GM21786 (cell line): ENCODE measurements around the gene AKAP13.

Source experiments
- ATAC-seq: cut with Tn5 transposase; IDR thresholded peaks from one replicate; pipeline ENCODE4 v1.9.1; 2021; ENCODE audit not compliant: unreplicated experiment

The AKAP13 gene

DNA sequence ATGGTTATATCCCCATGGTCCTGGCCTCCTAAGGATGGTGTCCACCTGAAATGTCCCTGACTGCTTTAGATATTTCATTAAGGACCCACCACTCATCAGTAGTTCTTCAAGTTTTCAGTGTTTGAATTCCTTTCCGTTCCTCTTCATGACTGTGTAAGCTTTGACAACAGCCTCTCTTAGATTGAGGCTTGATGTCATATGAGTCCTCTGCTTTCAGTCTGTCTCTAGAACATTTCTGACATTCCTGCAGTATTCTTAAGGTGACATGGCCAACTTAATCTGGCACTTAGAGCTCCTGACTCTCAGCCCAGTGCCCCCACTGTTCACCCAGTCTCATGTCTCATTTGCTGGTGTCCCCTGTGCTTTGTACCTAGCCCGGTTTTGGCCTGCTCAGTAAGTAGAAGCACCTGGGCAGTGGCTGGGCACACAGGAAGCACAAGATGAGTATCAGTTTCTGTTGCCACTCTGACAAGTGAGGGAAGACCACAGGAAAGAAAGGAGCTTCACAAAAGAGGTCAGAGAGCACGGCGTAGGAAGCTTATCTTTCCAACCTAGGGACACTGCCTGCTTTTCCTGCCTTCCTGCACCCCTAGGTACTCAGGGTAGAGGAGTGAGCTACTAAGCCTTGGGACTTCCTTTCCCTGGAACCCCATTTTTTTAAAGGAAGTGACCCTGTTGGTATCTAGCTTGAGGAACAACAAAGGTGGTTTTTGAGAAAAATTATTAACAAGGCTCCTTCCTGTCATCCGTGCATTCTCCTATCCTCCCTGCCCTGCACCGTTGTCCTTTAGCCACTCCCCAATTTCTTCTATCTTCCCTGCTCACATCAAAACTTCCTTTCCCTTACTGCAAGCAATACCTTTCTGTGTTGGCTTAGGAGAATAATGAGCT is 311.2 kb downstream of the AKAP13 start:
- peak; percentile 42 for ATAC-seq

- no peak for ATAC-seq
These were observed 311.9 kb downstream of the AKAP13 start for GRCh38 chr15:85692321-85692720.

DNA sequence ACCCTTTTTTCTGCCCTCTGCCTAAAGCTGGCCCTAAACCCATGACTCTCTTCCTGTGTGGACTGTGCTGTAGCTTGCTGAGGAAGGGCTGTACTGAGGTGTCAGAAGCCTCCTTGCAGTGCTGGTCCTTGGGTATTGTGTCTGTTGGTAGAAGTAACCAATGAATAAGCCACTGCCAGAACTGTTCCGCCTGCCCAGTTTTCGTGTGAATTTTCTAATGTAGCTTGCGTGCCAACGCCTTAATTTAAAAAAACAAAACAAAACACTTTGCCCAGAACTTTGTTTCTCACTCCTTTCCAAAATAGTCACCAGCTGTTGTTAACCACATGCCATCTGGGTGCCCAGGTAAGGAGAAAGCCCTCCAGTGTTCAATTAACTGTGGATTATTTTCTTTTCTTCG is 312.5 kb downstream of the AKAP13 start:
- ATAC-seq = peak; percentile 47

GRCh38 chr15:85693277-85693676 is 312.9 kb downstream of the AKAP13 start:
- no peak for ATAC-seq

- ATAC-seq = no peak
These were observed 313.7 kb downstream of the AKAP13 start for GRCh38 chr15:85694091-85694490.

DNA sequence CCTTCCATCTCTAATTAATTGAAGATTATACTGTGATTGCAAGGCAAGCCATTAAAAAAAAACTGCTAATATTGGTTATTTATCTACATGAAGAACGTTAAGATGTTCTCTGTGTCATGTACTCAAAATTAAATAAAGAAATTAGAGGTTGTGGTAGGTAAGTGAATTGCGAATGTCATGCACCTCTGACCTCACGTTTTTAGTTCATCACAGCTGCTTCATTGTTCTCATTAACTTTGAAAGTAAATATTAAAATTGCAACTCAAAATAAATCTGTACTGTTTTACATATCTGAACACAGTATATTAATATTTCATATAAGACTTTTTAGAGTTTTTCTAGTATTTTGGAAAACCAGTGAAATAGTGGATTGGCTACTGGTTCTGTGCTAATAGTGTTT is 320.4 kb downstream of the AKAP13 start:
- no peak for ATAC-seq

DNA sequence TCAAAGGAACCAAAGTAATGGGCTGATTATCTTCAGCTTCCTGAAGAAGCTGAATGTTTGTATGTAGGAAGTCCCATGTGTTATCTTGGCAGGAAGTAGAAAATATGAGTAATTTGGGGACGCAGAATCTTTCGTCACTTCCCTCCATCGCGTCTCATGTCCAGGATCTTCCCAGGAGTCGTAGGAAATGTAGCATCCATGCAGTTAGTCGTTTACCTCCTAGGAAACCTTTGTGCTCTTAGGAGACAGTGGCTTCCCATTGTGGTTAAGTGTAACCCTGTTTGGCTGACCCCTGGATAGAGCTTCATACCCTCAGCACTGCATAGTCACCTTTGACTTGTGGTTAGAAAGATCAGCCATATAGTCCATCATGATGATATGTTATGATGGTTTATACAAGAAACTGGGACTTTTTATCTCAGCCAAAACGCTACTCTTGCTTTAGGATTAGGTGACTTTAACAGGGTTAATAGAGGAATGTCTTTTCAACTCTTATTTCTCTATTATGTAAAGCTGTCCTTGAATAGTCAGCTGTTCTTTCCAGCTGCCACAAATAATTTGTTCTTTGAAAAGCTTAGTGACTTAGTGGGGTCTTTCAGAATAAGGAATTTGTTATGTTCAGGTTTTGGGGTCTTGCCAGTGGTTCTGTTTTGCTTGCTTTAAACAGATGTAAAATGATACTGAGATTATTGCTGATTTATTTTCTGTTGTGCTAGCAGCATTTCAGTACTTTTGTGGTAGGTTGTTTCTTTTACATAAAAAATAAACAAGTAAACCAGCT is 322.1 kb downstream of the AKAP13 start:
- no peak for ATAC-seq

DNA sequence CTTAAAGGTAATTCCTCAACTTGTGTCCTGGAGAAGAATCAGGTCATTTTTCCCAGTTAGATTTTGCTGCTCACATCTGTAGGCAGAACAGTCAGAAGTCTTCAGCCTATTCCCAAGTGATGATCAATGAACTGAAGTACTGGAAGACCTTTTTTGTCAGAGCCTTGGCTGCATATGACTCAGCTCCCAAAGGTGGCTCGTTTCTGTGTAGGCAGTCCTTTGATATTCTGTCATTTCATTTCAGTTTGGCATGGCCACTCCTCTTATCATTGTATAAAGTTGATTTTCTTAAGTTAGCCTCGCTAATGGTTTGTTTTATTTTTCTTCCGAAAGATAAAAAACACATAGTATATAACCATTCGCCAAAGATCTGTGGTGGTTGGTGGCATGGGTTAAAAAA is 323.7 kb downstream of the AKAP13 start:
- ATAC-seq = no peak

- ATAC-seq = no peak
These were observed 324.5 kb downstream of the AKAP13 start for GRCh38 chr15:85704720-85705429.

- peak; percentile 30 for ATAC-seq
These were observed 326.5 kb downstream of the AKAP13 start for GRCh38 chr15:85706779-85707518.

DNA sequence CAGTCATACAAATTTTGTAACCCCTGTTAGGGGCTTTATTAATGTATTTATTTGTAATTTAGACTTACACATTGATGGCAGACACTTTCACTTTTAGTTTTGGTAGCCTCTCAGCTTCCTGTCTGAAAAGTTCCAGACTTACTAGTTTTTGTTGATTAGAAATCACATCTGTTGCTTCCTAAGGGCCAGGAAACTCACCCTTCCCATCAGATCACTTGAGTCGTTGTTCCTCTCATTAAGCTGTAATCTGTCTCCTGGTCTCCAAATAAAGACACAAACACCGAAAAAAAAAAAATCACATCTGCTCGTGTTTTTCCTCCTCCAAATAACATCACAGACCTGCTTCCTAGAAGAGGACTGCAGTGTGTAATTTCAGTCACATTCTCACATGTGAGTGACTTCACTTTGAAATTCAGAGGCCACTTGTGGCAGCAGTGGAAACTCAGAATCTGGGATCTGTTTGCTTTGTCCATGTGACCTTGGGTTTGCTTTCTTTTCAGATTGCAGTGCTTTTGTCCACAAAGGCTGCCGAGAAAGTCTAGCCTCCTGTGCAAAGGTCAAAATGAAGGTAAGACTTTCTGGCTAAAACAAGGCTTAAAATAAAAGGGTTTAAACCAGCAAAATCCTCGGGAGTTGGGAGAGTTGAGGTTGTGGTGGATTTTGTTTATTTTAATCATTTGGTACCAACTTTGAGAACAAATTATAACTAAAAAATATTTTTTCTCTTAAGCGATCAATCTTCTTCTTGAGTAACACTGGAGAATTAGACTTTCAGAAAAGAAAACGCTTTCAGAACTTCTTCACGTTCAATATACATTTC is 327.3 kb downstream of the AKAP13 start:
- ATAC-seq = peak; percentile 16

DNA sequence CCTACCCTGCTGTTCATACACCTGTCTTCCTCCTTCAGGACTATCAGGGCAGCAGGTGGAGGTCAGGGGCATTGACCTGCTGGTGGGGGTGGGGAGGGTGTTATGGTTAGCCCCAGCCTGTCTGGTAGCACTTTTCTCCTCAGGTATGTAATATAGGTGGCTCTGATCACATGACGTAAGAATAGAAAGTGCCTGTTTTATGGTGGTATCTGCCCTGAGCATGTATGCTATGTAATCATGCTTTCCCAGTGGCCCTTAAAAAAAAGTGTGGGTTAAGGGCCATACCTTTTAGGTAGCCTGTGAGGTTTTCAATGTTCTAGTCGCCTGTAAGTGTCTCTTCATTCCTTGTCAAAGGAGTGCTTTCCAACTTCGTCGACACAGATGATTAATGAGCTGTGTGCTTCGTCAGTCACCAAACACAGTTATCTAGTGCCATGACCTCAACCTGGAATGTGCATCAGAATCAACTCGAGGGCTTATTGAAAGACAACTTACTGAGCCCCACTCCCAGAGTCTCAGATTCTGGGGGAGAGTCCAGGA is 328.1 kb downstream of the AKAP13 start:
- no peak for ATAC-seq

DNA sequence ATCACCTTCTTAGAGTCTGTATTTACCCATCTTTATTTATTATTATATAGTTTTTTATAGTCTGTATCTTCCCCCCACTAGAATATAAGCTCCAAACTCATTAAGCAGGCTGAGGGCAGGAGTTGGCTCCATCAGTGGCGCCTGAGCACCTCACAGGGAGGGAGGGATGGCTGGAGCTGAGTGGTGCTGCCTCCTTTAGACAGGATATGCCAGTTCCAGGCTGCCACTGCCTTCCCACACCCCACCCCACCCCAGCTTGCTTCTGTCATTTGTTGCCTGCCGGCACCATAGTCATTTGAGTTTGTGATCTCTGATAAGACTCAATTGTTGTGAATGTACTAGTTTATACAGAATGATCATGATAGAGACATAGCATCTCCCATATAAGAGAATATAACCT is 328.8 kb downstream of the AKAP13 start:
- no peak for ATAC-seq

DNA sequence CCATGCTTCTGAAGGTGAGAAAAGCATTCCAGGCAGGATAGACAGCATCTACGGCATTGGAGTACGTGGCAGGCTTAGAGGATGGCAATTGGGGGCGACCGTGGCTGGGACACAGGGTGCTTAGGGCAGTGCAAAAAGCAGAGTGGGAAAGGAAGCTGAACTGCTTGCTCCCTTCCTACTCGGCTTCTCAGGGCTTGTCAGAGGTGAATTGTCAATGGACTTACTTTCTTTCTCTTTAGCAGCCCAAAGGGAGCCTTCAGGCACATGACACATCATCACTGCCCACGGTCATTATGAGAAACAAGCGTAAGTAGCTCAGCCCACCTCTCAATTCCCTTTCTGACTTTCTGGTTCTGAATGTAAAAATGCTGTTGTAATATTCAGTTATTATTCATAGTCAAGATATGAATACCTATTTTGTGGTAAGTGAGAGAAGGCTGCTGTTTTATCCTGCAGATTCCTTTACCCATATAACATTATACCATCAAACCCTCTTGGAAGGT is 330.0 kb downstream of the AKAP13 start:
- peak; percentile 45 for ATAC-seq

DNA sequence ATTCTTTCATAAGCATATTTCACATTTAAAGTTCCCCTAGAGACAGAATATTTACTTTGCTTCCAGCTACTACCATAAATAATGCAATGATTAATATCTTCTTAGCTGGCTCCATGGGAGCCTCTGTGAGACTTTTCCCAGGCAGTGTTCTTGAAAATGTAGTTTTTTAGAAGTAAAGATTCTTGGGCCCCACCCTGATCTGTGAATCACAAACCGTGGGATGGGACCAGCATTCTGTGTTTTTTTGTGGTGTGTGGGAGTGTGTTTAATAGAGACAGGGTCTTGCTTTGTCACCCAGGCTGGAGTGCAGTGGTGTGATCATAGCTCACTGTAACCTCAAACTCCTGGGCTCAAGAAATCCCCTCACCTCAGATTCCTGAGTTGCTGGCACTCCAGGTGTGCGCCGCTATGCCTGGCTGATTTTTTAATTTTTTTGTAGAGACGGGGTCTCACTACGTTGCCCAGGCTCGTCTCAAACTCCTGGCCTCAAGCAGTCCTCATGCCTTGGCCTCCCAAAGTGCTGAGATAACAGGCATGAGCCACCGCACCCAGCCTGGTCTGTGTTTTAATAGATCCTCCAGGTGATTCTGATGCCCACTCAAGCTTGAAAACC is 331.3 kb downstream of the AKAP13 start:
- no peak for ATAC-seq

GRCh38 chr15:85716261-85716660 is 335.9 kb downstream of the AKAP13 start:
- no peak for ATAC-seq

DNA sequence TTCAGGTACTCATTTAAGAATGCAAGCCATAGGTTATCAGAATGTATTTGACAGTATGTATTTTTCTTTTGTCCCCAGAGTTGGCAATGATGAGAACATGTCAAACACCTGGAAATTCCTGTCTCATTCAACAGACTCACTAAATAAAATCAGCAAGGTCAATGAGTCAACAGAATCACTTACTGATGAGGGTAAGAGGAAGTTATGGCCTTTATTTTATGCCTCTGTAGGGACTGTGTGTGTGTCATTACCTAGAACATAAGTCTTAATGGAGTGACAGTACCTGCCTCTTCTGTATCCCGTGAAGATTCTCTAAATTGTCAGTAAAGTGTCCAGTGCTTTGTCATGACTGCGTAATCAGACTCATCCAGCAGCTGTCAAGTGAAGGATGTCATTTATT is 336.8 kb downstream of the AKAP13 start:
- ATAC-seq = no peak

DNA sequence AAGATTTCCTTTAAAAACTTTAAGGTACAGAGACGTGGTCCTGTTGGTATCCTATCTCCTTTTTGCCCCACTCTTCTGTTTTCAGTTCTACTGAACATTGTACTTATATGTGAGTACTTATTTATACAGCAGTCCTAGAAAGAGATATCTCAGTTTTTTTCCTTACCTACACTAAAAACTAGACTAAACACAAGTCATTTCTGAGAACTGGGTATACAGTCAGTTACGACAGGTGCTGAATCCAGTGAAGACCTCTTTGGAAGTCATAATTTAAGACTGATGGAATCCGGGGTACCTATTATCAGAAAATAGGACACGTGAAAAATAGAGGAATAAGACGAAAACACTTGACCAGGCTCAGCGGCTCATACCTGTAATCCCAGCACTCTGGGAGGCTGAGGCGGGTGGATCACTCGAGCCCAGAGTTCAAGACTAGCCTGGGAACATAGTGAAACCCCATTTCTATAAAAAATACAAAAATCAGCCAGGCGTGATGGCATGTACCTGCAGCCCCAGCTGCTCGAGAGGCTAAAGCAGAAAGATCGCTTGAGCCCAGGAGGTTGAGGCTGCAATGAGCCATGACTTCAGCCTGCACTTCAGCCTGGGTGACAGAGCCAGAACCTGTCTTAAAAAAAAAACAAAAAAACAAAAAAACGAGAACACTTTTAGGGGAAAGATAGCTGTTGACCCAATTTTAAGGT is 338.0 kb downstream of the AKAP13 start:
- peak; percentile 79 for ATAC-seq
